Endothelial cell of umbilical vein (primary cell): ENCODE results near the gene DERL3. TPM values are rescaled to one million over a fixed set of nuclear protein-coding genes. Genes with fewer than 3 reads are reported as not detected.

ENCODE experiments used
- BruUV-seq: library from RNA; stranded (reverse); fragments of 400-500 nt; replicated peaks from 2 replicates; lab custom pipeline; 2021; lab: Mats Ljungman, UMichigan
- CTCF ChIA-PET: fragments of 300-600, 350-600 bp; sonication (Branson Sonifier 250); formaldehyde crosslinking; loops from one replicate; lab custom pipeline; 2021; ENCODE audit warnings: antibody characterized with exemption, inconsistent platforms; lab: Charles Lee
- POLR2A ChIA-PET: fragments of 300-600, 350-600 bp; sonication (Branson Sonifier 250); formaldehyde crosslinking; loops from one replicate; lab custom pipeline; 2021; ENCODE audit warnings: antibody characterized with exemption, inconsistent platforms; lab: Charles Lee
- DNase-seq: peaks from one replicate; pipeline ENCODE4 v3.0.0-alpha.2; 2011; ENCODE audit warnings: low read depth, low spot score
- FAIRE-seq: peaks from 2 replicates; lab custom pipeline; 2011; peaks lifted over from hg19 to GRCh38; lab: Jason Lieb, UNC
- H2AFZ ChIP-seq: 2 replicates; pipeline ENCODE4 v1.6.0; 2012; ENCODE audit warnings: low read depth, low read length, control low read depth, inconsistent platforms
- H3K27ac ChIP-seq: 2 replicates; pipeline ENCODE4 v1.5.1; 2011; ENCODE audit warnings: low read depth, mild to moderate bottlenecking, control low read depth, low read length, moderate library complexity; ENCODE audit not compliant: insufficient read depth
- H3K27me3 ChIP-seq, 2 experiments: 2 replicates each; pipeline versions ENCODE4 v1.6.0 to v1.6.1; 2011; ENCODE audit warnings: low read length in 2 of 2, mixed read lengths in 1 of 2; ENCODE audit not compliant: control insufficient read depth in 2 of 2, insufficient read depth in 2 of 2
- H3K36me3 ChIP-seq, 2 experiments: 2 replicates in 1 of 2; 3 replicates in 1 of 2; pipeline ENCODE4 v1.5.1; 2011; ENCODE audit warnings: low read length in 2 of 2, mild to moderate bottlenecking in 1 of 2, moderate library complexity in 1 of 2; ENCODE audit not compliant: control insufficient read depth in 2 of 2, insufficient read depth in 2 of 2; ENCODE audit errors: extremely low read depth in 1 of 2
- H3K4me1 ChIP-seq: 3 replicates; pipeline ENCODE4 v1.5.1; 2011; ENCODE audit warnings: mild to moderate bottlenecking, low read length; ENCODE audit not compliant: control insufficient read depth, insufficient read depth; ENCODE audit errors: extremely low read depth
- H3K4me2 ChIP-seq: 2 replicates; pipeline ENCODE4 v1.6.1; 2011; ENCODE audit warnings: low read length, control low read depth, mixed read lengths; ENCODE audit not compliant: insufficient read depth
- H3K4me3 ChIP-seq, 3 experiments: fragments of 200-600 bp in 1 of 3; sonication (generic), shearing (Covaris generic) in 1 of 3; replicated peaks in 1 of 3; 2 replicates each; pipeline ENCODE4 v1.5.1; 2011 to 2016; ENCODE audit warnings: control low read depth in 3 of 3, low read length in 3 of 3, mild to moderate bottlenecking in 2 of 3, inconsistent platforms in 1 of 3, low read depth in 1 of 3, moderate library complexity in 1 of 3; ENCODE audit not compliant: insufficient read depth in 1 of 3
- H3K79me2 ChIP-seq: 2 replicates; pipeline ENCODE4 v1.6.0; 2012; ENCODE audit warnings: low read length, inconsistent platforms; ENCODE audit not compliant: control insufficient read depth, insufficient read depth
- H3K9ac ChIP-seq: replicated peaks from 2 replicates; pipeline ENCODE3; 2011; ENCODE audit warnings: low read length, control low read depth; ENCODE audit not compliant: insufficient read depth; ENCODE audit errors: extremely low read depth
- H3K9me1 ChIP-seq: replicated peaks from 3 replicates; pipeline ENCODE4 v1.6.0; 2011; ENCODE audit warnings: mild to moderate bottlenecking, low read length; ENCODE audit not compliant: control insufficient read depth, insufficient read depth; ENCODE audit errors: extremely low read depth
- H3K9me3 ChIP-seq: replicated peaks from 2 replicates; pipeline ENCODE4 v1.5.1; 2012; ENCODE audit warnings: low read length, inconsistent platforms; ENCODE audit not compliant: control insufficient read depth, insufficient read depth
- H4K20me1 ChIP-seq: replicated peaks from 2 replicates; pipeline ENCODE3; 2011; ENCODE audit warnings: mild to moderate bottlenecking, low read length; ENCODE audit not compliant: control insufficient read depth, insufficient read depth; ENCODE audit errors: extremely low read depth
- EZH2 ChIP-seq: IDR thresholded peaks from 2 replicates; pipeline ENCODE4 v1.6.1; 2012; ENCODE audit warnings: borderline replicate concordance, low read depth, mild to moderate bottlenecking, moderate library complexity, low read length, inconsistent platforms; ENCODE audit not compliant: severe bottlenecking
- FOS ChIP-seq: IDR thresholded peaks from 2 replicates; pipeline ENCODE4 v1.6.1; 2011; ENCODE audit warnings: mild to moderate bottlenecking, low read length, moderate library complexity, borderline replicate concordance; ENCODE audit not compliant: insufficient read depth
- GATA2 ChIP-seq: IDR thresholded peaks from 2 replicates; pipeline ENCODE4 v1.7.0; 2011; ENCODE audit warnings: low read depth, mild to moderate bottlenecking, moderate library complexity, mixed read lengths, low read length; ENCODE audit not compliant: insufficient read length, insufficient read depth
- JUN ChIP-seq: IDR thresholded peaks from 2 replicates; pipeline ENCODE4 v1.6.1; 2011; ENCODE audit warnings: borderline replicate concordance, low read depth; ENCODE audit not compliant: insufficient read length, insufficient read depth
- MAX ChIP-seq: IDR thresholded peaks from 2 replicates; pipeline ENCODE4 v1.6.1; 2011; ENCODE audit not compliant: insufficient read depth, insufficient read length
- MYC ChIP-seq: IDR thresholded peaks from one replicate; pipeline ENCODE4 v1.6.1; 2011; ENCODE audit warnings: mild to moderate bottlenecking, low read depth, low read length
- POLR2A ChIP-seq: IDR thresholded peaks from 2 replicates; pipeline ENCODE4 v1.6.1; 2012; ENCODE audit warnings: low read depth, mild to moderate bottlenecking, control low read depth, low read length
- POLR2AphosphoS5 ChIP-seq: IDR thresholded peaks from 2 replicates; pipeline ENCODE4 v1.6.1; 2012; ENCODE audit warnings: low read depth, mild to moderate bottlenecking, control low read depth, low read length, moderate library complexity; ENCODE audit not compliant: insufficient read depth
- dilution Hi-C: fragments of 300-500 bp; cut with MboI; formaldehyde crosslinking; loops from one replicate; pipeline ENCODE4 v1.15.0; 2019; ENCODE audit warnings: low sequenced_read_pairs; ENCODE audit not compliant: extremely low pct_ligation_motif_present
- intact Hi-C: fragments of 100-400 bp; cut with micrococcal nuclease; formaldehyde crosslinking; loops from one replicate; pipeline ENCODE4 v1.10.0; 2022
- polyA plus RNA-seq, 4 experiments: library from polyadenylated mRNA; depleted of rRNA in 3 of 4; stranded (reverse) in 3 of 4; unstranded in 1 of 4; fragments of >200 nt; gene quantifications; 2 replicates each; pipeline versions ENCODE4 v1.2.1 to v1.2.3, GENCODE V29; 2011 to 2012; ENCODE audit warnings: missing spikeins in 1 of 4
- total RNA-seq: library from RNA; stranded (reverse); gene quantifications from 2 replicates; pipeline ENCODE4 v1.2.3, GENCODE V29; 2021
- TF ChIP-seq, protein P1 (sequence below), 2 donors: IDR thresholded peaks; 1 replicate in 1 of 2; 2 replicates in 1 of 2; pipeline ENCODE4 v1.5.1; 2011; ENCODE audit warnings: low read length in 2 of 2, mild to moderate bottlenecking in 2 of 2, moderate library complexity in 2 of 2, control low read depth in 1 of 2, inconsistent platforms in 1 of 2, low read depth in 1 of 2; ENCODE audit not compliant: insufficient read depth in 1 of 2; ENCODE audit errors: extremely low read depth in 1 of 2

The DERL3 gene
- total and polyA plus RNA-seq, 2 donors (not counting 3 experiments of a cell fraction or from before 2014, with no cell fraction given), result 3.4 to 3.8 TPM

- no peak for DNase-seq
- no peak for FAIRE-seq
- Histone ChIP-seq H4K20me1 (peaks cover 2% of the 10 kb centered on the region), H3K27ac (no peak overlapping the region), H3K9ac (no peak overlapping the region), H3K27me3 (no peaks in the 10 kb centered on the region), H3K4me2 (no peak overlapping the region), H2AFZ (no peak overlapping the region), H3K4me1 (peaks cover under 1% of the 10 kb centered on the region), H3K4me3 (no peak overlapping the region), H3K79me2 (peaks cover 47% of the 10 kb centered on the region), H3K9me1 (no peaks in the 10 kb centered on the region), H3K36me3 (peaks cover 0 to 20% of the 10 kb centered on the region in 2 experiments), H3K9me3 (no peaks in the 10 kb centered on the region)
- dilution Hi-C loops, result no loop called here
- intact Hi-C loops, result no loop called here
- ChIA-PET POLR2A (no interaction called here), CTCF (no interaction called here)
- TF ChIP-seq POLR2A, result no peak
- TF ChIP-seq FOS, result no peak
- no peak for TF ChIP-seq JUN
- no peak for TF ChIP-seq POLR2AphosphoS5
- TF ChIP-seq, protein P1, sequence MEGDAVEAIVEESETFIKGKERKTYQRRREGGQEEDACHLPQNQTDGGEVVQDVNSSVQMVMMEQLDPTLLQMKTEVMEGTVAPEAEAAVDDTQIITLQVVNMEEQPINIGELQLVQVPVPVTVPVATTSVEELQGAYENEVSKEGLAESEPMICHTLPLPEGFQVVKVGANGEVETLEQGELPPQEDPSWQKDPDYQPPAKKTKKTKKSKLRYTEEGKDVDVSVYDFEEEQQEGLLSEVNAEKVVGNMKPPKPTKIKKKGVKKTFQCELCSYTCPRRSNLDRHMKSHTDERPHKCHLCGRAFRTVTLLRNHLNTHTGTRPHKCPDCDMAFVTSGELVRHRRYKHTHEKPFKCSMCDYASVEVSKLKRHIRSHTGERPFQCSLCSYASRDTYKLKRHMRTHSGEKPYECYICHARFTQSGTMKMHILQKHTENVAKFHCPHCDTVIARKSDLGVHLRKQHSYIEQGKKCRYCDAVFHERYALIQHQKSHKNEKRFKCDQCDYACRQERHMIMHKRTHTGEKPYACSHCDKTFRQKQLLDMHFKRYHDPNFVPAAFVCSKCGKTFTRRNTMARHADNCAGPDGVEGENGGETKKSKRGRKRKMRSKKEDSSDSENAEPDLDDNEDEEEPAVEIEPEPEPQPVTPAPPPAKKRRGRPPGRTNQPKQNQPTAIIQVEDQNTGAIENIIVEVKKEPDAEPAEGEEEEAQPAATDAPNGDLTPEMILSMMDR (IDR thresholded peaks at IDR 0.05; ENCODE audit: extremely low read depth in 1 of 2, insufficient read depth in 1 of 2, low read depth in 1 of 2, low read length in 2 of 2), result no peak
- no peak for TF ChIP-seq EZH2
- no peak for TF ChIP-seq GATA2
- TF ChIP-seq MAX, result no peak
- TF ChIP-seq MYC, result no peak
- BruUV-seq, result no TSS peak
Observed at GRCh38 chr22:23793326-23793725, 45.5 kb downstream of the DERL3 start.
